ENCODE data around the gene VGF.

VGF gene

DNA sequence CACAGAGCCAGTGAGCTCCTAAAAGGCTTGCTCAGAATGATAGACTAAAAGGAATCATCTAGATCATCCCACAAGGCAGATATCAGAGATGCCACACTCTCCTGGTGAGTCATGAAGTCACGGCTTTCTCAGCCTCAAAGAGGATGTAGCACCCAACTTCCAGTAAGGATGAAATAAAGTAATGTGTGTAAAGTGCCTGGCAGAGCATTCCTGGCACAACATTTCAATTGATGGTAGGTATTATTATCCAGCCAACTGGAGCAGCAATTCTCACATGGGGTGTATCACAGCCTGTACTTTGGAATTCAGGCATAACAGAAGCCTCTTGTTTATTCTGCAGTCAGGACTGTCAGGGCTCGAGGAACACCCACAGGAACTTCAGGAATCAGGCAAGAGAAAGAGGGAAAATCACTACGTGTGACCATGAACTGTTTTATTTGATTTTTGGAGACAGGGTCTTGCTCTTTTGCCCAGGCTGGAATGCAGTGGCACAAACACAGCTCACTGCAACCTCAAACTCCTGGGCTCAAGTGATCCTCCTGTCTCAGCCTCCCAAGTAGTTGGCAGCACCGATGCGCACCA, 20.0 kb upstream of the VGF start:
- no peak for DNase-seq

DNA sequence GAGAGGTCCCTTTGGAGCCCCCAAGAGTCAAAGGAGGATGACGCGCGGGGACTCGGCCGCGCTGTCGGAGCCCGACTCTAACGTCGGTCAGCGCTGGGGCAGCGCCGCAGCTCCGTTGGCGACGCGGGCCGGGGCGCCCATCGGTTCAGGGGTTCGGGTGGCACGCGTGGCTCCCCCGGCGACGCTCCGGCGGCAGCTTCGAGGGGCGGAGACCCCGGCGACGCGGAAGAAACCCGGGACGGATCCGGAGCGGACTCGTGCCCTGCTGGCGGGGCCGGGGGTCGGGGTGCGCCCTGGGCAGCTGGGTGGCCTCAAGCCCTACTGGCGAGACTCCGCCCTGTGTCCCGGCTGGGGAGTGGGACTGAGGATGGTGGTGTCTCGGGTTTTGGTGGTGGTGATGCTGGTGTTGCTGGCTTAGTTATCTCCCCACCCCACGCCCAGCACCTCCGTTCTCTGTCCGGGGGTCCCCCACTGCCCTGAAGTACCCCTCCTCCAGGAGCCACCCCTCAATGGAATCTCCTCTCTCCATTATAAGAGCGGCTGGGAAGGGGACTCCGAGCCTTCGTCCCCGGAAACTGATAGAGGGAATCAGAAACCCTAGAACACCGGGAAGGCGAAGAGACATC, 14.9 kb upstream of the VGF start, which contains the start of gene NAT16:
Gene NAT16, minus strand, starts transcription at position 164 of the 626 bp plus-strand sequence. CDS start 5,486 bp downstream, outside the sequence.
- DNase-seq = no peak

DNA sequence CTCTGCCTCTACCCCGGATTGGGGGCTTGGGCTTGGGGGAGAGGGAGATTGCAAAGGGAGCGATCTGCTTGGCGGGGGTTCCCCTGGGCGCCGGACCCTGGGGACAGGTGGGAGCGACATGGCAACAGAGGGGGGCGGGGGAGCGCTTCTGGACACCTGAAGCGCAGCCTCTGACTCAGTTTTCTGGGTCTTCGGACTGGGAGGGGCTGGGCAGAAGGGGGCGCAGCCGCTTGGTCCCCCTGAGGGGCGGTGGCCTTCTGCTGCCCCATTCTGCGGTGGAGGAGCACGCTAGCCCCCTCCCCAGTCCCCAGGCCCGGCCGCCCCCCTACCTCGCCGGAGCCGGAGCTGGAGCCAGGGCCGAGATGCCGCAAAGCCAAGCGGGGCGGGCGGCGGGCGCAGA, 14.3 kb upstream of the VGF start:
- DNase-seq = no peak

DNA sequence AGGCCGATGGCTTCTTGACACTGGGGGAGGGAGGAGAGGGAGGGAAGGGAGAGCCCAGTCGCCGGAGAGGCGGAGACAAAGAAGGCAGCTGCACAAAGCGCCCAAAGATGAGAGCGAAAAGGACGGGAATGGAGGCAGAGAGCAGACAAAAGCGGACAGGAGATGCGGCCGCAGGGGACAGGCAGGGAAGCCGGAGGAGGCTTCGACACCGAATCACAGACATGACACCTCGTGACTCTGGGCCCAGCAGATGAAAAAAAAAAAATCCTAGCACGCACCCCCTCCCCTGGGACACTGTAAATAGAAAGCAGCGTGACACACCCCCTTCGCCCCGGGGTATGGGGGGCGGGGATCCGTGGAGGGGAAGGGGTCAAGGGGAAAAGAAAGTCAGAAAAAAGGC, 13.7 kb upstream of the VGF start:
- DNase-seq = no peak

DNA sequence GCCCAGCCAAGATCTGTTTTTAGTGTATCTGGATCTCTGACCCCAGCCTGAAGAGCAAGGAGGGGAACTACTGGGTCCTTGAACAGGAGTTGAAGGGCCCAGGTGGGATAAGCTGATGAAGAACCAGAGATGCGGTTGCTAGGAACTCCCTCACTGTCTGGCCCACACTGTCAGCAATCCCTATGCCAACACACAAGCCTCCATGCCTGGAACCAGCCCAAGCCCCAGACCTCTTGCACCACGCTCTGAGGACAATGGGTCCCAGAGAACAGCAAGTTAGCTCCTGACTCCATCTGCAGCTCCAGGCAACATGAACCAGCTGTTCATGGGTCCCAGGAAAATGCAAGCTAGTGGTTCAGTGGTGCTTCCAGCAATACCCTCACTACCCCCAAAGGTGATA, 12.3 kb upstream of the VGF start:
- no peak for DNase-seq

DNA sequence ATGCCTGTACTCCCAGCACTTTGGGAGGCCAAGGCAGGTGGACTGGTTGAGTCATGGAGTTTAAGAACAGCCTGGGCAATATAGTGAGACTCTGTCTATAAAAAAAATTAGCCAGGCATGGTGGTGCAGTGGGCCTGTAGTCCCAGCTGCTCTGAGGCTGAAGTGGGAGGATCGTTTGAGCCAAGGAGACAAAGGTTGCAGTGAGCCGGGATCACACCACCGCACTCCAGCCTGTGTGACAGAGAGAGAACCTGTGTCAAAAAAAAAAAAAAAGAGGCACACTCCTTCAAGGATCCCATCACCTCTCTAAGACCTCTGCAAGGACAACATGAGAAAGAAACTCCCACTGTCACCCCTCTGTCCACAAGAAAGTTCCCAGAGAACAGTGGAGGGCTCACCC, 10.3 kb upstream of the VGF start:
- DNase-seq = no peak

DNA sequence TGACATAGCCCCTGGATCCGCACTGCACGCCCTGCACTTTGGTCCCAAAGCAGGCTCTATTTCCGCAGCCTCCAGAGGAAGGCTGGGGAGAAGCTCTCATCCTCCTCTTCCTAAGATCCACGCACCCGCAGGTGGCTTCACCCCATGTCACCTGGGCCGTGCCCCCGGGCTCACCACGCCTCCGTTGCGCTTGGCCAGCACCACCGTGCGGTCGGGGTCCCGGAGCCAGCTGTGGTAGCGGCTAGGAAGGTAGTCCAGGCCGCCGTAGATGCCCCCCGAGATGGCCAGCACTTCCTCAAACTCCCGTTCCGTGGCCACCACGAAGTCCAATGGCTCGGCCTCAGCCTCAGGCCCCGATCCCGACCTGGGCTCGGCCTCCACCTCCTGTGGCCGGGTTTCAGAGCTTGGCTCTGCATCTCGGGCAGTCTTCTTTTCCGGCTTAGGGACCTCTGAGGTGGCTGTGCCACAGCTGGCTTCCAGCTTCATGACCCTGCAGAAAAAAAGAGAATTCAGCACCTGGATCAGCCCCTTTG, 9.0 kb upstream of the VGF start:
- DNase-seq = no peak

DNA sequence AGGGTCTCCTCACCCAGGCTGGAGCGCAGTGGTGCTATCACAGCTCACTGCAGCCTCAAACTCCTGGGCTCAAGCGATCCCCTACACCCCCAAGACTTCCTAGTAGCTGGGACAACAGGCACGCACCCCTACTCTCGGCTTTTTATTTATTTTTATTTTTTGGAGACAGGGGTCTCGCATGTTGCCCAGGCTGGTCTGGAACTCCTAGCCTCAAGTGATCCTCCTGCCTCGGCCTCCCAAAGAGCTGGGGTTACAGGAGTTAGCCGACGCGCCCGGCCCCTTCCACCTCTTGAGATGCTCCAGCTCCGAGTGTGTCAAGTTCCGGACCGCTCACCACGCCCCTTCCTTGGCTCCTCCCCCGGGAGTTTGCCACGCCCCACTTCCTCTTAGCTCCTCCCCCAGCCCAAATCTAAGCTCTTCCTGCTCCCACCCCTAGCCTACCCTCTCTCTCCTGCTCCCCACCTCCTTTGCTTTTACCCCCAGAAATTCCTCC, 8.4 kb upstream of the VGF start:
- DNase-seq = peak; percentile 72 to 75

DNA sequence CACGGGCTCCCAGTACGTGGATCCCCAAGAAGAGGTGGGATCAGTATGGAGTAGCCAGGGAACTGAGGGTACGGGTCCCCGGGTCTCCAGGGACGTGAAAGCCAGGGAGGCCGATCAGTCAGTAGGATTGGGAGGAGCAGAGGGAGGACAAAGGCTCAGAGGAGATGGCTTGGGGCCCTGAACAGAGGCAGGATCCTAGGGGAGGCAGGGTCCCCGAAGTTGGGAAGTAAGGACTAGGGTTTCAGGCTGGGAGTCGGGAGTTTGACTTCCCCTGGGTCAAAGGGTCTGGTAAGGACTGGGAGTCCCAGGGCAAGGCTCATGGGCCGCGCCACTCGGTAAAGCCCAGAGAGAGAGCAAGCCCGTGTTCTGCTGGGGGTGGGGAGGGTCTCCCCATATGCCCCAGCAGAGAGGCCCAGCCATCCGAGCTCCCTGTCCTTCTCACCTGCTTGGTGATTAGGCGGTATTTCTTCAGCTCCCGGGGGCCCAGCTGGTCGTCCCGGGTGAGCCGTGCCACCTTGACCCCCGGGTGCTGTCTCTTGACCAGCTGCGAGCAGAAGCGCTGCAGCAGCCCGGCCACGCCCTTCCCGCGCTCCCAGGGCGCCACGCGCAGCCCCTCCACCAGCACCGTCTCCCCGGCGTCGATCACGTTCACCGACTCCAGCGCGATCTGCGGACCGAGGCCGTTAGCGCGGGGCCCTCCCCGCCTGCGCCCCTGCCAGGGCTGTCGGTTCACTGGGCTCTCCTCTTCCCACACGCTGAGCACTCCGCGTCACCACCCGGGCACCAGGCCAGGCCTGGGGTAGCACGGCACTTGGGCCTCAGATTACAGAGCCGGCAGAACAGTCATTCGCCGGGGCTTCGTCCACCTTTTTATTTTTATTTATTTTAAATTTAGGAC, 7.7 kb upstream of the VGF start:
- no peak for DNase-seq

DNA sequence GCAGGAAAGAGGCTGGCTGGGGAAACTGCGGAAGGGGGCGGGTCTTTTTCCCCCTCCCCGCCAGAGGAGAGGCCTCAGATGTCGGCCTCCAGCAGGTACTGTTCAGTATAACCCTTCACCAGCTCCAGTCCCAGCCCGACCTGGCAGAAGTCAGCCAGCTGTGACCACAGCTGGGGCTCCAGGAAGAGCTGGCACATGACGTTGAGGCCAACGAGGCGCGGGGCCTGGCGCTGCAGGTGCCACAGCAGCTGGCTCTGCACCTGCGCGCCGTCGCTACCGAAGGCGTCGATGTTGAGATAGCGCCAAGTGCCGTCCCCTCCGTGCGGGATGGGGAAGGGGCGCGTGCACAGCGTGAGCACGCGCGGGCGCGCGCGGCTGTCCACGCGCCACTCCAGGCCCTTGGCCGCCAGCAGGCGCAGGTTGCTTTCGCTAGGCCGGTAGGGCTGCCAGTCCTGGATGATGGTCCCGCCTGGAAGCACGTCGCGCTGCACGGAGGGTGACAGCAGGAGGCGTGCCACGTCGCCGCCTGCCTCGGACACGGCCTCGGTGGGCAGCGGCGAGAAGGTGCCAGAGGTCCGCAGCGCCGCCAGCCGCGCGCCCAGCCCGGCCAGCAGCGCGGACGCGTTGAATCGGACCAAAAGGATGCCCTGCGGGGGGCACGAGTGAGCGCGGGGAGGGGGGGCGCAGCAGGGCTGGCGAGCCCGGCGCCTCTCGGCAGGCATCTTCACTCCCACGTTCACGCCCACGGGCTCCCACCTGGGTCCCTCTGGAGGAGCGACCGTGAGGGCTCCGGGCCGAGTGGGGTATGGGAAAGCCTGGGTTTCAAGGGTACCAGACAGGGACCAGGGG, 6.9 kb upstream of the VGF start:
- DNase-seq = no peak

DNA sequence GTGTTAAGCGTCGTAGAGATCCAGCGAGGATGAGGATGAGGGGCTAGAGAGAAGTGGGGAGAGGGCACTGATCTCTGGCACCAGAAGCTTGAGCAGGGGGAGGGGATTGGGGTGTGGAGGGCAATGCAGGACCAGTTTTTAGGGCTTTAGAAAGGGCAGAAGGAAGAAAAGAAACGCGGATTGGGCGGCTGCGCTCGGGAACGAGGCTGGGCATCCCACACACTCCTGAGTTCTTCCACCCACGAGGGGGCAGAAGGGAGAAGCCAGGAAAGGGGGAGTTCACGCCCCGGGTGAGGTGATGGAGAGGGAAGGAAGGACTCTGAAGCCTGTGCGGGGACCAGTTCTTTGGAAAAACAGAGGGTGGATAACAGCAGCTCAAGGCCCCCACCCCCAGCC, 6.1 kb upstream of the VGF start:
- DNase-seq = no peak

DNA sequence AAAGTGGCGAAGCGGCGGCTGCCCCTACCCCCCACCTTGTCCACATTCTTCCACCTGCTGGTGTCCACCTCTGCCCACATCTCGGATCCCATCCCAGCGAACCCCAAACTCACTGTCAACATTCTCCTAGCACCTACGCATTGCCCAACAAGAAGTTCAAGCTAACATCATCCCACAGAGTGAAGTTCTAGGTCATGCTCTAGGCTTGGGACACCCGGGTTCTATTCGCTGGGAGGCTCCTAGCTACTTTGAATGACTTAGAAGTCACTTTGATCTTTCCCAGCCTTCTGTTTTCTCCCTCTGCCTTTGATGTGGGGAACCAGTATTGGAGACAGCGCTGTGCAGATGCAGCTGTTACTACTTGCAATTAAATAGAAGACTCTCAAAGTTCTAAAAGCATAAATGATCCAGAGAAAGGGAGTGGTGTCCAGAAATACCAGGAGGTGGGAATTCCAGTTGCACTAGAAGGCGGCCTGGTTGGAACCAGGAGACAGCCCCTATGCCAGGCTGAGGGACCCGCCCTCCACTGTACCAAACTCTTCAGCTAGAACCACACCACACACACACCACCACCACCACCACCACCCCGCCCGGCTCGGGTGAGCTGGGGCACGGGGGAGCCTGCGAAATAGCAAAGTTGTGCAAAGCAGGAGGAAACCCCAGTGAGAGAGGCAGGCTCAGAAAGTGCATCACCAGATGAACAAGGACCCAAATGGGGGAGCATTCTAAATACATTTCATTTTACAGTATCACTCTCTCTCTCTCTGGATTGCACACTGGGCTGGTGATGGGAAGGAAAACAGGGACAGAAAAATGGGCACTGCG, 5.5 kb upstream of the VGF start:
- no peak for DNase-seq

DNA sequence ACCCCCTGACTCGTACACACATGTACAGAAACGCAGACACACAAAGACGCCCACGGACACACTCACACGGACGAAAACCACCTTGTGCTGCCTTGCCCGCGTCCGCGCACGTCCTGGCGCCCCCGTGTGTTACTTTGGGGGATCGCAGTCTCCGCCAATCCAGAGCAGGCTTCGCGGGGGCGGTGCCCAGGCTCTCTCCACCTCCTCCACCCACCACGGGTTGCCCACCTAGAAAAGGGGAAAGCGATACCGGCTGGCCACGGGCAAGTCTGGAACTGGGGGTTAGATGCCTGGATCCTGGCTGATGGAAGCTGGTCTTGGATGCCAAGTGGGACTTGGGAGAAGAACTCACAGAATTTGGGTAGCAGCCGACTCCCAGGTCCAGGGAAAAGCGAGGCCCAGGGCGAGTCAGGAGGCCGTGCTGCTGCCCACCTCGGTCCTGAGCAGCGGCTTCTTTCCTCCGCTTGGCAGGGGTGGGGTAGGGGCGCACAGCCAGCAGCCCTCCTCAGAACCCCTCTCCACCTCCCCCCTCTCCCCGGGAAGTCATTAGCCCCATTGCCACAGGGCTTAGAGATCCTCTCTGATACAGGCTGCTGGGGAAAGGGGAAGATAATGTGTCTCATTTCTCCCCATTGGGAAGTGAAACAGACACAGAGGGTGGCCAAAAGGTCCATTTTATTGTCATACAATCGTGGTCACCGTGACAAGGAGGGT, 4.6 kb upstream of the VGF start:
- peak; percentile 84 to 87 for DNase-seq

DNA sequence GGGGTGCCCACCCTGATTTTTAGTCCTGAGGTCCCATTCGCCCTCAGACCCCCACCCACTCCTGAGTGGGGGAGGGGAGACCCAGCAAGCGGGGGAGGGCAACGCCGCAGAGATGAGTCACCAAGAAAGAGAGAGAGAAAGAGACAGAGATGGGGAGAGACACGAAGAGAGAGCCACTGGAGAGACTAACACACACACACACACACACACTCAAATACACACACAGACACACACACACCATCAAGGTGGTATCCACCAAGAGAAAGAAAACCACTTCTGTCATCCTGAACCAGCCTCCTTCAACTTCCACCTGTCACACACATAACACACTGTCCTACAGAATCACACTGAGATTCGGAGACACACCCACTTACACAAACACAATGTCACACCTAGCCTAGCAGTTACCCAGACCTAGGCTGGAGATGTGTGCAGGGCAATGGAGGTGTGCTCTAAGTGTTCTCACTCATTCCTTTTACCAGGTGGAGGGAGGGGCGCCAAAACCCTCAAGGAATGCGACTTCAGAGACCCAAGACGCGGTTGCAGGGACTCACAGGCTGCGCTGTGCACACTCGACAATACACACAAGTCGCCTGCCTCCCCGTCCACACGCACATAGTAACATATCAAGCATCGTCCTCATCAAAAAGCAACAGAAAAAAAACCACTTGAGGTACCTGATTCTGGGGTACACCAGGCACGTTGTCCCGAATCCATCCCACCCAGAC, 3.9 kb upstream of the VGF start:
- DNase-seq = no peak

DNA sequence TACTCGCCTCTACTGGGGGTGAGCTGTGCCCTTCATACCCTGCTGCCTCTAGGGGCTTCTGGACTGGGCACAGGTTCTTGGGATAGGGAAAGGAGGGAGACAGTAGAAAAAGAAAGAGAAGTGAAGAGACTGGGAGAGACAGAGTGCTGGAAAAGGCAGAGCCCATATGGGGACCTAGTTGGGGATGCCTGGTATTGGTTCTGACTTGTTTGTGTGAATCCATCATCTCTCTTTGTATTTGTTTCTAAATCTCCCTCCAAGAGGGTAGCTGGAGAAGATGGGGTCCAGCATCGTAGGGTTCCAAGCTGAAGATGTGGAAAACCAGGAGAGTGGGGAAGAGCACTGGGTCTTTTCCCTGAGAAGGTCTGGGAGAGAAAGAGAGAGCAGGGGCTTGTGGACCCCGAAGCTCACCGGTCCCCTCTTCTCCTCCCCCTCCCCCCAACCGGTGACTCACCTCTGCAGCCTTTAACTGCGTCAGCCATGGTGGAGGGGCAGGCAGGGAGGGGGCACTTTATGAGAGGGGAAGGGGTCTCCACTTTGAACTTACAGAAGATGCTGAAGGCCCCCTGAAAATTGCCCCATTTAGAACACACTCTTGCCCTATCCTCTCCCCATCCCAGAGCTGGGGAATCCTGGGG, 3.2 kb upstream of the VGF start:
- DNase-seq = no peak

DNA sequence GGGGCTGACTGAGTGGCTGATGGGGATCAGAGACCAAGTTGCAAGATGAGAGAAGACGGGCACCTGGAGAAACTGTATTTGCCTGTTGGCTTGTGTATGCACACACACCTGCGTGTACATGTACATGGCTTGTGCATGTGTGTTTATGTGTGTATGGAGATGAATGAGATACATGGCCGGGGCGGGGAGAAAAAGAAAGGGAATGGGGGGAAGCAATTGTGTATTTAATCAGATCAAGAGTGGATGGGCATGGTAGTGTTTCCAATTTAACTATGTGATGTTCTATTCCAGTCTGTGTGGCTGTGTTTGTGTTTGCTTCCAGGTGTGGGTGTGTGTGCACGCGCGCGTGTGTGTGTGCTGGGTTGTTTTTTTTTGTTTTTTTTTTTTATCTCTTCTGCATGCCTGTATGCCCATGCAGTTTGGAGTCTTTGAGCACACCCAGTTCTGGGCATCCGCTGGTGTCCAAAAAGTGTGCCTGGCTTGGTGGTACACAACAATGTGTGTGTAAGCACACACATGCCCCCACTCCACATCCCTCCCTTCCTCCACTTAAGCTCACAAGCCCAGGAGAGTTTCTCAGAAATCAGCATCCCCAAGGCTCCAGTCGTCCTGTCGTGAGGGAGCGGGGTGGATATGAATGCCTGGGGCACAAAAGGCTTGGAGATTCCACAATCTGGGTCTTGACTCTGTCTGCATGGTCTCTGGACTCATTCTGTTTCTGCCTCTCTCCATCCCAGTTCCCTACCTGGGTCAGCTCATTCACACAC, 2.5 kb upstream of the VGF start:
- no peak for DNase-seq

DNA sequence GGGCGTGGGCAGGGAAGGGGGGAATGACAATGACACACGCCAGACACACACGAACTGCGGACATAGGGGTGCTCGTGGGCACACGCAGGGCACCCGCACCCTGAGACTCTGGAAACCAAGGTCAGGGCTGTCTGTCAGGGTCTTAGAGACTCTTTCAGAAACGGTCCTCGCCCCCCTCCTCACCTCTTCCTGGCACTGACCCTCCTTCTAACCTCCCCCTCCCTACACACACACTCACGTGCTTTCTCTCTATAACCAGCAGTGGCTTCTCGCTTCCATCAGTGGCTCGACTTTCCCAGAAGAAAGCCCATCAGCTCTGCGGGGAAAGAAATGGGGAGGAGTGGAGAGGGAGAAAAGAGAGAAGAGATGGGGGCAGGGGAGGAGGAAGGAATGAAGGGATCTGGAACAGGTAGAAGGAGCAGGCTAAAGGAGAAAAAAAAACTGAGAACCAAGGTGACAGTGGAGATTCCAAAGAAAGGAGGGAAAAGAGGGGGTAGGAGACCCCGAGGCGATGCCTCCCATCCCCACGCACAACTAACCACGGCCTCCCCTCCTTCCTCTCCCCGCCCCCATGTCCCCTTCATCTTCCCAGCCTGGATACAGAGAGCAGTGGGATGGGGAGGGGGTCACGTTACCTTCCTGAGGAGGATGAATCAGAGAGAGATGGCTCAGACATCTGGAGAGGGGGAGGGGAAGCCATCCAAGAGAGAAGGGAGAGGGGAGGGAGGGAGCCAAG, 1.7 kb upstream of the VGF start:
- DNase-seq = no peak

DNA sequence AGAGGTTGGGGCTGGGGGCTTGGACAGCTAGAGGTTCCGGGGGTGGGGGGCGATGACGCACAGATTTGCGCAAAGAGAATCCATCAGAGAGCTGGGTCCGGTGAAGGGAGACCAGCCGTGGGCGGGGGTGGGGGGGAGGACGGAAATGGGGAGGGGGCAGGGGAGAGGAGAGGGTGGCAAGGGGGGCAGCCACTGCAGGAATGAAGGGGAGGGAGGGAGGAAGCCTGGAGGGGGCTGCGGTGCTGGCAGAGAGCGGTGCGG, 1.2 kb upstream of the VGF start:
- no peak for DNase-seq
